DMS153 treated with DMSO at 0.1 percent for 48 hours (cell line): Measurements from ENCODE around the gene MKNK1.
A peak's percentile ranks its signal among the peaks of the same experiment; 100 is the strongest.

ENCODE experiments used
- DNase-seq: peaks from one replicate; lab custom pipeline; 2025; ENCODE audit not compliant: unreplicated experiment; lab: John Stamatoyannopoulos, UW

Gene MKNK1

GRCh38 chr1:46568461-46568891 is 35.6 kb downstream of the MKNK1 start:
- no peak for DNase-seq

- DNase-seq, result no peak
Measured at GRCh38 chr1:46563341-46563740, 40.7 kb downstream of the MKNK1 start.

GRCh38 chr1:46562498-46562897 is 41.6 kb downstream of the MKNK1 start:
- no peak for DNase-seq

- DNase-seq, result no peak
Measured at GRCh38 chr1:46558966-46559365, 45.1 kb downstream of the MKNK1 start.

- peak; percentile 31 for DNase-seq
Measured at GRCh38 chr1:46558141-46558963, 45.7 kb downstream of the MKNK1 start.

- DNase-seq, result no peak
Measured at GRCh38 chr1:46557403-46557802, 46.7 kb downstream of the MKNK1 start.

GRCh38 chr1:46556822-46557221 is 47.2 kb downstream of the MKNK1 start:
- peak; percentile 37 for DNase-seq

- DNase-seq, result no peak
Measured at GRCh38 chr1:46555826-46556619, 48.0 kb downstream of the MKNK1 start.

- no peak for DNase-seq
Measured at GRCh38 chr1:46554597-46555381, 49.3 kb downstream of the MKNK1 start.

GRCh38 chr1:46554236-46554596 is 49.9 kb downstream of the MKNK1 start:
- no peak for DNase-seq

- DNase-seq, result no peak
Measured at GRCh38 chr1:46553506-46553905, 50.6 kb downstream of the MKNK1 start.

GRCh38 chr1:46552357-46553237 is 51.5 kb downstream of the MKNK1 start:
- no peak for DNase-seq

- no peak for DNase-seq
Measured at GRCh38 chr1:46551597-46552095, 52.4 kb downstream of the MKNK1 start, which contains the start of gene KNCN. TSS of gene KNCN (minus strand) at chr1:46551647. CDS start at chr1:46551215, 432 bp downstream.

- DNase-seq, result peak; percentile 39
Measured at GRCh38 chr1:46550751-46551231, 53.3 kb downstream of the MKNK1 start.

- DNase-seq, result peak; percentile 30
Measured at GRCh38 chr1:46549697-46550681, 54.1 kb downstream of the MKNK1 start.

- peak; percentile 43 for DNase-seq
Measured at GRCh38 chr1:46547481-46548383, 56.3 kb downstream of the MKNK1 start.

GRCh38 chr1:46546210-46546609 is 57.9 kb downstream of the MKNK1 start:
- no peak for DNase-seq

GRCh38 chr1:46545784-46546183 is 58.3 kb downstream of the MKNK1 start:
- DNase-seq, result no peak
